AG04449 (cell line): ENCODE data around the gene SLC25A17.

ENCODE experiments used
- CTCF ChIA-PET: fragments of 350-600 bp; formaldehyde crosslinking; extraction: SDS; loops from one replicate; lab custom pipeline; 2021; ENCODE audit warnings: antibody characterized with exemption; lab: Yijun Ruan, JAX
- POLR2A ChIA-PET: fragments of 400-600, 350-600 bp; formaldehyde crosslinking; extraction: SDS; loops from one replicate; lab custom pipeline; 2020; ENCODE audit warnings: antibody characterized with exemption, inconsistent platforms; lab: Yijun Ruan, JAX
- DNase-seq: peaks from one replicate; pipeline ENCODE4 v3.0.0-alpha.2; 2010; ENCODE audit warnings: low read depth, low spot score
- H3K4me3 ChIP-seq: 2 replicates; pipeline ENCODE4 v1.5.1; 2011; ENCODE audit warnings: low read depth, mild to moderate bottlenecking, control low read depth, low read length
- TF ChIP-seq, protein P1 (sequence below): IDR thresholded peaks from one replicate; pipeline ENCODE4 v1.5.1; 2011; ENCODE audit warnings: mild to moderate bottlenecking, moderate library complexity, low read length, control low read depth, inconsistent platforms; ENCODE audit not compliant: insufficient read depth; ENCODE audit errors: missing control alignments

The SLC25A17 gene

DNA sequence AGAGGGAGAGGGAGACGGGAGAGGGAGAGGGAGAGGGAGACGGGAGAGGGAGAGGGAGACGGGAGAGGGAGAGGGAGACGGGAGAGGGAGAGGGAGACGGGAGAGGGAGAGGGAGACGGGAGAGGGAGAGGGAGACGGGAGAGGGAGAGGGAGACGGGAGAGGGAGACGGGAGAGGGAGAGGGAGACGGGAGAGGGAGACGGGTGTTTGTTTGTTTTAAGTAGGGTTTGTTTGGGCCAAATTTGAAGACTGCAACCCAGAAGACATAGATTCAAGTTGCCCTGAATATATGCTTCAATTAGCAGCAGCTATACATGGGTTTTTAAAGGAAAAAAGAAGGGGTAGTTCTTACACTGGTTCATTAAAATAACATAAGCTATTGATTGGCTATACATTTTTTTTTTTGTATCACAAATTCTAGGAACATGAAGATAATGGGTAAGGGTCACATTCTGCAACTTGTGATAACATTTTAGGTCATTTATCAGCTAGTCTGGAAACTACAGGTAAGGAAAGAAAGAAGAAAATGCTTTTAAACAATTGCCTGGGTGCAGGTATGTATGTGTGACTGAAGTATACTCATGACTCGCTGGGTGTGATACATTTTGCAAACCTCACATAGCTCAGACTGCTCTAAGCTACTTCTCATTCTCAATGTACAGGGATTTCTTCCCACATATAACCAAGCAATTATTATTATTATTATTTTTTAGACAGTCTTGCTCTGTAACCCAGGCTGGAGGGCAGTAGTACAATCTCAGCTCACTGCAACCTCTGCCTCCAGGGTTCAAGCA, 72.5 kb downstream of the SLC25A17 start:
- H3K4me3 ChIP-seq: no peak overlapping the region
- TF ChIP-seq, protein P1, sequence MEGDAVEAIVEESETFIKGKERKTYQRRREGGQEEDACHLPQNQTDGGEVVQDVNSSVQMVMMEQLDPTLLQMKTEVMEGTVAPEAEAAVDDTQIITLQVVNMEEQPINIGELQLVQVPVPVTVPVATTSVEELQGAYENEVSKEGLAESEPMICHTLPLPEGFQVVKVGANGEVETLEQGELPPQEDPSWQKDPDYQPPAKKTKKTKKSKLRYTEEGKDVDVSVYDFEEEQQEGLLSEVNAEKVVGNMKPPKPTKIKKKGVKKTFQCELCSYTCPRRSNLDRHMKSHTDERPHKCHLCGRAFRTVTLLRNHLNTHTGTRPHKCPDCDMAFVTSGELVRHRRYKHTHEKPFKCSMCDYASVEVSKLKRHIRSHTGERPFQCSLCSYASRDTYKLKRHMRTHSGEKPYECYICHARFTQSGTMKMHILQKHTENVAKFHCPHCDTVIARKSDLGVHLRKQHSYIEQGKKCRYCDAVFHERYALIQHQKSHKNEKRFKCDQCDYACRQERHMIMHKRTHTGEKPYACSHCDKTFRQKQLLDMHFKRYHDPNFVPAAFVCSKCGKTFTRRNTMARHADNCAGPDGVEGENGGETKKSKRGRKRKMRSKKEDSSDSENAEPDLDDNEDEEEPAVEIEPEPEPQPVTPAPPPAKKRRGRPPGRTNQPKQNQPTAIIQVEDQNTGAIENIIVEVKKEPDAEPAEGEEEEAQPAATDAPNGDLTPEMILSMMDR: no peak
- ChIA-PET POLR2A (interaction anchor here (0.8 kb wide), 1 partner anchor 10 kb away, joined by 4 read pairs; no protein-coding TSS in a partner anchor), CTCF (interaction anchor here (1.0 to 5.6 kb wide), 2 partner anchors 12 to 63 kb away, joined by 6 to 45 read pairs; no protein-coding TSS in a partner anchor)
- DNase-seq: no peak

DNA sequence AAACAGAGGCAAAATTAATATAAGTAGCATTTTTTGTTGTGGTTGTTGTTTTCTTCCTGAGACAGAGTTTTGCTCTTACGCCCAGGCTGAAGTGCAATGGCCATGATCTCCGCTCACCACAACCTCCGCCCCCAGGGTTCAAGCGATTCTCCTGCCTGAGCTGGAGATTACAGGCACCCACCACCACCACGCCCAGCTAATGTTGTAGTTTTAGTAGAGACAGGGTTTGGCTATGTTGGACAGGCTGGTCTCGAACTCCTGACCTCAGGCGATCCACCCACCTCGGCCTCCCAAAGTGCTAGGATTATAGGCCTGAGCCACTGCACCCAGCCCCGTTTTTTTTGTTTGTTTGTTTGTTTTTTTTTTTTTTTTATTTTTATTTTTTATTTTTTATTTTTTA, 75.4 kb downstream of the SLC25A17 start:
- no peak overlapping the region for H3K4me3 ChIP-seq
- TF ChIP-seq, protein P1: no peak
- ChIA-PET POLR2A (no interaction called here), CTCF (no interaction called here)
- no peak for DNase-seq

DNA sequence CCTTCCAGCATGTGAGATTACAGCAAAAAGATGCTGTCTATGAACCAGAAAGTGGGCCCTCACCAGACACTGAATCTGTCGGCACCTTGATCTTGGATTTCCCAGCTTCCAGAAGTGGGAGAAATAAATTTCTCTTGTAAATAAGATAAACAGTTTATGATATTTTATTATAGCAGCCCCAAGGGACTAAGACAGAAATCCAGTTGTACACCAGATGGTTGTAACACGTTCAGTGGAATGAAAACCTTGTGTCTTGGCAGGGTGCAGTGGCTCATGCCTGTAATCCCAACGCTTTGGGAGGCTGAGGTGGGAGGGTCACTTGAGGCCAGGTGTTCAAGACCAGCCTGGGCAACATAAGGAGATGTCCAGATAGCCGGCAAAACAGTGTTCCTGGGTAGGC, 78.0 kb downstream of the SLC25A17 start:
- ChIA-PET POLR2A (no interaction called here), CTCF (interaction anchor here (0.6 kb wide), 1 partner anchor 815 kb away, joined by 3 read pairs; no protein-coding TSS in a partner anchor)
- TF ChIP-seq, protein P1: no peak
- DNase-seq: no peak
- H3K4me3 ChIP-seq: no peak overlapping the region

DNA sequence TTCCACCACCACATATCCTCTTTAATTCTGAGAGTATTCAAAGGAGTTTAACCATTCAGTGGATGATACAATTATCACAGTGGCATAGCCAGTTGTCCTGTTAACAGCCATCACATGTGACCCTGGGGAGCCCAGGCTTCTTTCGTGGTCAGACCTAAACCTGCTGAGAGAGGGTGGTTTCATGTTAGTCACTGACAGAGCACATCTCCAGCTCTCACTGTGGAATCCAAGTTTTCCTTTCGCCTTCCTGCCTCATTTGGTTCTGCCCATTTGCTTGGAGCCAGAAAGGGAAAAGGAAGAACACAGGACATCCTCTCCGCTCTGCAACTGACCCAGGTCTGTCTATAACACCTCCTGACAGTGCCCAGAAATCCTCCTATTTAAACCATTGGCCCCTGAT, 79.4 kb downstream of the SLC25A17 start:
- ChIA-PET CTCF (interaction anchor here (0.6 to 1.4 kb wide), 2 partner anchors 21 to 52 kb away, joined by 3 read pairs; no protein-coding TSS in a partner anchor), POLR2A (no interaction called here)
- no peak overlapping the region for H3K4me3 ChIP-seq
- TF ChIP-seq, protein P1: no peak
- DNase-seq: no peak

DNA sequence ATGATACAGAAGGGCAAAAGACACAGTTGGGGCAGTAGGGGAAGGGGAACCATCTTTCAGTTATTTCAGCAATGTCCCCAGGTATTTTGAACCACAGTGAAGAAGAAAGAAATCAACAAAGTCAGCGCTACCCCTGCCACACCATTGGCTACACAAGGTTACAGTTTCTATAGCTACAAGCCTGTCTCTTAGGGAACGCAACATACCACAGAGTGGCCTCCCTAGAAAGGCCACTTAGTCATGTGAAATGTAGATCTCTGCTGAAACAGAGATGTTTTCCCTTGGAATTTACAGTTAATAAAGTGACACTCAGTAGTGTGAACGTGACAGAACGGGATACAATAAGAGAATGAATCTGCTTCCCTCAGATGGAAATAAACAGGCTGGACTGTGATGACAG, 85.2 kb downstream of the SLC25A17 start:
- CTCF ChIA-PET: no interaction called here
- DNase-seq: no peak
- POLR2A ChIA-PET: no interaction called here
- TF ChIP-seq, protein P1: no peak
- H3K4me3 ChIP-seq: no peak overlapping the region

DNA sequence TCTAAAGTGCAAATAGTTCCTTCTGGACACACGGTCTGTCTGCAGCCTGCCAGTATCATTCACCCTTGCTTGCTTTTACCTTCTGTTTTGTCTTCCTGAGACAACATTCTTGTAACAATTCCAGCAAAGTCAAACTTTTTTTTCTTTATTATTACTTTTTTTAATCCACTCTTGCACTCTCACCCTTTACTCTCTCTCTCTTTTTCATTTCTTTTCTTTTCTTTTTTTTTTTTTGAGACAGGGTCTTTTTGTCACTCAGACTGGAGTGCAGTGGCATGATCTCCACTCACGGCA, 86.2 kb downstream of the SLC25A17 start:
- no peak for DNase-seq
- TF ChIP-seq, protein P1: no peak
- H3K4me3 ChIP-seq: no peak overlapping the region
- ChIA-PET CTCF (no interaction called here), POLR2A (no interaction called here)
